HL-60 (cell line): Measurements from ENCODE around the gene CCDC187.

Experiments used
- DNase-seq, 2 experiments: peaks; one replicate each; pipeline ENCODE4 v3.0.0-alpha.2; 2010 to 2020; ENCODE audit warnings: low read depth in 1 of 2, low spot score in 1 of 2
- H3K27ac ChIP-seq: fragments of 250-450 bp; sonication (Bioruptor Pico); replicated peaks from 2 replicates; pipeline ENCODE4 v1.5.1; 2020; ENCODE audit warnings: mild to moderate bottlenecking, moderate library complexity
- H3K27me3 ChIP-seq: fragments of 250-450 bp; sonication (Bioruptor Pico); 2 replicates; pipeline ENCODE4 v1.5.1; 2021; ENCODE audit warnings: mild to moderate bottlenecking, moderate library complexity; ENCODE audit not compliant: insufficient read depth, poor library complexity, severe bottlenecking
- H3K4me3 ChIP-seq: replicated peaks from 2 replicates; pipeline ENCODE4 v1.5.1; 2011; ENCODE audit warnings: mild to moderate bottlenecking, control low read depth, low read length; ENCODE audit not compliant: insufficient read depth
- GABPA ChIP-seq: IDR thresholded peaks from 2 replicates; pipeline ENCODE4 v1.6.1; 2012; ENCODE audit warnings: low read depth
- POLR2AphosphoS5 ChIP-seq: IDR thresholded peaks from 2 replicates; pipeline ENCODE4 v1.6.1; 2012; ENCODE audit warnings: low read depth
- SPI1 ChIP-seq: IDR thresholded peaks from 2 replicates; pipeline ENCODE4 v1.6.1; 2012; ENCODE audit warnings: low read depth, mild to moderate bottlenecking, borderline replicate concordance
- TF ChIP-seq, protein P1 (sequence below): IDR thresholded peaks from one replicate; pipeline ENCODE4 v1.5.1; 2011; ENCODE audit warnings: low read length, control low read depth, inconsistent platforms; ENCODE audit not compliant: insufficient read depth
- TF ChIP-seq, protein P2 (sequence below): IDR thresholded peaks from 2 replicates; pipeline ENCODE4 v1.6.1; 2012; ENCODE audit warnings: low read depth; ENCODE audit not compliant: insufficient replicate concordance

Gene CCDC187

DNA sequence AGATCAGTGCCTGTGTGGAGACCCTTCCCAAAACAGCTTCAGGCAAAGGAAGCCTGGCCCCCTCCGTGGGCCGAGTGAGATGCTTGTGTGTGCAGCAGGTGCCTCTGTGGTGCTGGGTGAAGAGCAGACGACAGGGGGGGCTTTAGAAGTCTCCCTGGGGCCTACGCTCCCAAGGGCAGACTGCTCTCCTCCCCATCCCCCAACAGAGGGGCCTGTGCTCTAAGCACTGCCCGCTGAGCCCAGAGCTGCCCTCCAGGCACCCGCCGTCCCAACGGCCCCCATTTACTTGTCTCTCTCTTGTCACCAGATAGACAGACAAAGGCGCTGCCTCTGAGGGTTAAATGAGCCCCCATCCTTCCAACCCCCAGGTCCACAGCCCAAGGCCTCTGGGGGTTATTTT, 96.3 kb downstream of the CCDC187 start:
- no peak for DNase-seq
- Histone ChIP-seq H3K27me3 (peaks cover 17% of the 10 kb centered on the region), H3K27ac (no peak overlapping the region), H3K4me3 (no peak overlapping the region)
- TF ChIP-seq, protein P1, sequence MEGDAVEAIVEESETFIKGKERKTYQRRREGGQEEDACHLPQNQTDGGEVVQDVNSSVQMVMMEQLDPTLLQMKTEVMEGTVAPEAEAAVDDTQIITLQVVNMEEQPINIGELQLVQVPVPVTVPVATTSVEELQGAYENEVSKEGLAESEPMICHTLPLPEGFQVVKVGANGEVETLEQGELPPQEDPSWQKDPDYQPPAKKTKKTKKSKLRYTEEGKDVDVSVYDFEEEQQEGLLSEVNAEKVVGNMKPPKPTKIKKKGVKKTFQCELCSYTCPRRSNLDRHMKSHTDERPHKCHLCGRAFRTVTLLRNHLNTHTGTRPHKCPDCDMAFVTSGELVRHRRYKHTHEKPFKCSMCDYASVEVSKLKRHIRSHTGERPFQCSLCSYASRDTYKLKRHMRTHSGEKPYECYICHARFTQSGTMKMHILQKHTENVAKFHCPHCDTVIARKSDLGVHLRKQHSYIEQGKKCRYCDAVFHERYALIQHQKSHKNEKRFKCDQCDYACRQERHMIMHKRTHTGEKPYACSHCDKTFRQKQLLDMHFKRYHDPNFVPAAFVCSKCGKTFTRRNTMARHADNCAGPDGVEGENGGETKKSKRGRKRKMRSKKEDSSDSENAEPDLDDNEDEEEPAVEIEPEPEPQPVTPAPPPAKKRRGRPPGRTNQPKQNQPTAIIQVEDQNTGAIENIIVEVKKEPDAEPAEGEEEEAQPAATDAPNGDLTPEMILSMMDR = no peak
- TF ChIP-seq, protein P2, sequence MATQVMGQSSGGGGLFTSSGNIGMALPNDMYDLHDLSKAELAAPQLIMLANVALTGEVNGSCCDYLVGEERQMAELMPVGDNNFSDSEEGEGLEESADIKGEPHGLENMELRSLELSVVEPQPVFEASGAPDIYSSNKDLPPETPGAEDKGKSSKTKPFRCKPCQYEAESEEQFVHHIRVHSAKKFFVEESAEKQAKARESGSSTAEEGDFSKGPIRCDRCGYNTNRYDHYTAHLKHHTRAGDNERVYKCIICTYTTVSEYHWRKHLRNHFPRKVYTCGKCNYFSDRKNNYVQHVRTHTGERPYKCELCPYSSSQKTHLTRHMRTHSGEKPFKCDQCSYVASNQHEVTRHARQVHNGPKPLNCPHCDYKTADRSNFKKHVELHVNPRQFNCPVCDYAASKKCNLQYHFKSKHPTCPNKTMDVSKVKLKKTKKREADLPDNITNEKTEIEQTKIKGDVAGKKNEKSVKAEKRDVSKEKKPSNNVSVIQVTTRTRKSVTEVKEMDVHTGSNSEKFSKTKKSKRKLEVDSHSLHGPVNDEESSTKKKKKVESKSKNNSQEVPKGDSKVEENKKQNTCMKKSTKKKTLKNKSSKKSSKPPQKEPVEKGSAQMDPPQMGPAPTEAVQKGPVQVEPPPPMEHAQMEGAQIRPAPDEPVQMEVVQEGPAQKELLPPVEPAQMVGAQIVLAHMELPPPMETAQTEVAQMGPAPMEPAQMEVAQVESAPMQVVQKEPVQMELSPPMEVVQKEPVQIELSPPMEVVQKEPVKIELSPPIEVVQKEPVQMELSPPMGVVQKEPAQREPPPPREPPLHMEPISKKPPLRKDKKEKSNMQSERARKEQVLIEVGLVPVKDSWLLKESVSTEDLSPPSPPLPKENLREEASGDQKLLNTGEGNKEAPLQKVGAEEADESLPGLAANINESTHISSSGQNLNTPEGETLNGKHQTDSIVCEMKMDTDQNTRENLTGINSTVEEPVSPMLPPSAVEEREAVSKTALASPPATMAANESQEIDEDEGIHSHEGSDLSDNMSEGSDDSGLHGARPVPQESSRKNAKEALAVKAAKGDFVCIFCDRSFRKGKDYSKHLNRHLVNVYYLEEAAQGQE = no peak
- no peak for TF ChIP-seq SPI1
- no peak for TF ChIP-seq GABPA
- TF ChIP-seq POLR2AphosphoS5 = no peak

DNA sequence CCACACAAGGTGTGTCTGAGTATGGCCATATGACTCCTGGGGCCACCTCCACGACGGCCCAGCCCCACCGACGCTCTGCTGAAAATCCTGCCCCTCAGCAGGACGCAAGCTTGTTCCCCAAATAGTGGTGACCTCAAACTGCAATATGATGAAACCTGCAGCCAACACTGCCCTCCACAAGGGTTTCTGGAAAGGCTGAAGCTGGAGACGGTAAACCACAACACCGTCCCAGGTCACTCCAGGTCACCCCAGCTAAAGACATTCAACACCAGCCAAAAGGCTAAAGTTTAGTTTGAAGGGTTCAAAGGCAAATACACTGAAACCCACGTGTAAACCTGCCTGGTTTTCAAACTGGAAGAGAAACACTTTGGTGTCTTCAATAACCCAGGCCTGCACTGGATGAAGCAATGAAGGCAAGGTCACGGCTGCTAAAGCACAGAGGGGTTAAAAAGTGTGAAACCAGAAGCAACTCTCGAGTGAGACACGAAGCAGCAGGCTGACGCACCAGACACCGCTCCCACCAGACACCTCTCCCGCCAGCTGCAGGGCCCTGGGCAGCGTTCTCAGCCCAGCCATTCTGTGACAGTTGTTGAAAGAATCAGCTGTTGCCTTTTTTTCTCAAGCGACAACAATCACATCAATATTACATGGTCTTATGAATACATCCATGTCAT, 97.2 kb downstream of the CCDC187 start:
- no peak overlapping the region for H3K27ac ChIP-seq

DNA sequence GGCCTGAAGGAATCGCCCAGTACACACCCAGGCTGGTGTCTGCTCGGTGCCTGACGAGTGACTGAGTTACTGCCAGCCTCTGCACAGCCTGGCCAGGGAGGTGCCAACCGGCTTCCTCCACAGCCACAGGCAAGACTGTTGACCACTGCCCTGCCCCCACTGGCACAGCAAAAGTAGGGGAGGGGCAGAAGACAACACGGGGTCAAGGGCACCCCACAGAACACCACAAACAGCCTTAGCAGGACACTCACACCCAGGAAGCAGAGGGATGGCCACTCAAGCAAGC, 98.2 kb downstream of the CCDC187 start:
- H3K27me3 ChIP-seq = peaks cover 35% of the 10 kb centered on the region
- H3K4me3 ChIP-seq = no peak overlapping the region

More for the DNA sequence above, 97.2 kb downstream of the CCDC187 start:
- DNase-seq = peak; percentile 41 to 71
- no peak overlapping the region for H3K4me3 ChIP-seq
- TF ChIP-seq SPI1 = peak; percentile 6; the same call in 1 of the 2 replicates
- peak; percentile 42; the same call in 1 of the 2 replicates for TF ChIP-seq POLR2AphosphoS5
- TF ChIP-seq, protein P1 = no peak
- TF ChIP-seq, protein P2 = peak; percentile 45
- no peak for TF ChIP-seq GABPA
- peaks cover 25% of the 10 kb centered on the region for H3K27me3 ChIP-seq

More for the DNA sequence above, 98.2 kb downstream of the CCDC187 start:
- H3K27ac ChIP-seq = no peak overlapping the region
- DNase-seq = peak in 1 of 2 experiments; percentile 7
- TF ChIP-seq GABPA (no peak), POLR2AphosphoS5 (no peak), SPI1 (no peak)
- TF ChIP-seq, protein P2 = no peak
- TF ChIP-seq, protein P1 = no peak
